PC-9 (cell line): ENCODE measurements around the gene ACSL3.

Source experiments
- EZH2 ChIP-seq: fragments of 200-600 bp; sonication (generic); IDR thresholded peaks from 2 replicates; pipeline ENCODE4 v1.8.0; 2017; ENCODE audit warnings: antibody characterized with exemption, low read depth
- TF ChIP-seq, protein P1 (sequence below): fragments of 200-600 bp; sonication (generic); conservative IDR thresholded peaks from 2 replicates; pipeline ENCODE4 v1.6.1; 2017; ENCODE audit warnings: mixed run types, antibody characterized with exemption, mild to moderate bottlenecking, moderate library complexity

DNA sequence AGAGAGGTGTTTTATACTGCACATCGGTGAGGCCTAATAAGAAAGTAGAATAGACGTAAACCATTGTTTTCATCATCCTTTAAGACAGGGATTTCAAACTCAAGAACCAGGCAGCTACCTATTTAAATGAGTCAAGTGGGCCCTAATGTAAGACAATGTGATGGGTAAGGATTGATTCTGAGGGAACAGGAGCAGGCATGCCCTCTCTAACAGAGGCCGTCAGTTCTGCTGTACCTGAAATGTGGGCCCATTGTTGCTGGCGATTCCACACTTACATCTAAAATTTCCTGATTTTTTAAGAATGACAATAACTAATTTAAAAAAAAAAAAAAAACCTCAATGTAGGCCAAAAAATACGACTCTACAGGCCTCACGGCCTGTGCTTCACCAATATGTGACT, 67.5 kb downstream of the ACSL3 start:
- TF ChIP-seq, protein P1, sequence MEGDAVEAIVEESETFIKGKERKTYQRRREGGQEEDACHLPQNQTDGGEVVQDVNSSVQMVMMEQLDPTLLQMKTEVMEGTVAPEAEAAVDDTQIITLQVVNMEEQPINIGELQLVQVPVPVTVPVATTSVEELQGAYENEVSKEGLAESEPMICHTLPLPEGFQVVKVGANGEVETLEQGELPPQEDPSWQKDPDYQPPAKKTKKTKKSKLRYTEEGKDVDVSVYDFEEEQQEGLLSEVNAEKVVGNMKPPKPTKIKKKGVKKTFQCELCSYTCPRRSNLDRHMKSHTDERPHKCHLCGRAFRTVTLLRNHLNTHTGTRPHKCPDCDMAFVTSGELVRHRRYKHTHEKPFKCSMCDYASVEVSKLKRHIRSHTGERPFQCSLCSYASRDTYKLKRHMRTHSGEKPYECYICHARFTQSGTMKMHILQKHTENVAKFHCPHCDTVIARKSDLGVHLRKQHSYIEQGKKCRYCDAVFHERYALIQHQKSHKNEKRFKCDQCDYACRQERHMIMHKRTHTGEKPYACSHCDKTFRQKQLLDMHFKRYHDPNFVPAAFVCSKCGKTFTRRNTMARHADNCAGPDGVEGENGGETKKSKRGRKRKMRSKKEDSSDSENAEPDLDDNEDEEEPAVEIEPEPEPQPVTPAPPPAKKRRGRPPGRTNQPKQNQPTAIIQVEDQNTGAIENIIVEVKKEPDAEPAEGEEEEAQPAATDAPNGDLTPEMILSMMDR: no peak
- no peak for TF ChIP-seq EZH2
